Measurements from ENCODE around the gene TMEM40.
"Not testable (repeated sequence)": the region's sequence is repeated elsewhere in the genome, so short reads cannot be mapped to it uniquely, and the experiment has no call there.

The TMEM40 gene

GRCh38 chr3:12716605-12717151 is 42.4 kb downstream of the TMEM40 start:
- no peak for DNase-seq (ENCODE audit: low spot score)

- no peak for DNase-seq (ENCODE audit: low spot score)
Measured at GRCh38 chr3:12714278-12714677, 44.8 kb downstream of the TMEM40 start.

- no peak for DNase-seq (ENCODE audit: low spot score)
Measured at GRCh38 chr3:12710062-12710461, 49.0 kb downstream of the TMEM40 start.

GRCh38 chr3:12709334-12709733 is 49.7 kb downstream of the TMEM40 start:
- DNase-seq (ENCODE audit: low spot score): no peak

- no peak for DNase-seq (ENCODE audit: low spot score)
Measured at GRCh38 chr3:12708584-12709192, 50.4 kb downstream of the TMEM40 start.

- DNase-seq (ENCODE audit: low spot score): no peak
Measured at GRCh38 chr3:12707449-12707848, 51.6 kb downstream of the TMEM40 start.

GRCh38 chr3:12706504-12707253 is 52.4 kb downstream of the TMEM40 start:
- DNase-seq (ENCODE audit: low spot score): peak; percentile 55

- DNase-seq (ENCODE audit: low spot score): no peak
Measured at GRCh38 chr3:12705981-12706380, 53.1 kb downstream of the TMEM40 start.

GRCh38 chr3:12705374-12705926 is 53.6 kb downstream of the TMEM40 start:
- DNase-seq (ENCODE audit: low spot score): no peak

- DNase-seq (ENCODE audit: low spot score): no peak
Measured at GRCh38 chr3:12702501-12702900, 56.6 kb downstream of the TMEM40 start.

GRCh38 chr3:12701601-12702000 is 57.5 kb downstream of the TMEM40 start:
- not testable (repeated sequence) for DNase-seq (ENCODE audit: low spot score)

- no peak for DNase-seq (ENCODE audit: low spot score)
Measured at GRCh38 chr3:12700800-12701199, 58.3 kb downstream of the TMEM40 start.

- DNase-seq (ENCODE audit: low spot score): no peak
Measured at GRCh38 chr3:12695916-12696315, 63.1 kb downstream of the TMEM40 start.

GRCh38 chr3:12695112-12695511 is 63.9 kb downstream of the TMEM40 start:
- no peak for DNase-seq (ENCODE audit: low spot score)

- DNase-seq (ENCODE audit: low spot score): no peak
Measured at GRCh38 chr3:12692444-12692843, 66.6 kb downstream of the TMEM40 start.

GRCh38 chr3:12689997-12690711 is 68.9 kb downstream of the TMEM40 start:
- DNase-seq (ENCODE audit: low spot score): no peak

- DNase-seq (ENCODE audit: low spot score): no peak
Measured at GRCh38 chr3:12687948-12688347, 71.1 kb downstream of the TMEM40 start.

GRCh38 chr3:12686096-12686495 is 73.0 kb downstream of the TMEM40 start:
- no peak for DNase-seq (ENCODE audit: low spot score)
